HG03558 (cell line): Measurements from ENCODE around the gene ZCCHC2.

Experiments used
- ATAC-seq: cut with Tn5 transposase; IDR thresholded peaks from one replicate; pipeline ENCODE4 v1.9.1; 2021; ENCODE audit warnings: moderate number of reproducible peaks; ENCODE audit not compliant: unreplicated experiment; ENCODE audit errors: extremely low read depth

Gene ZCCHC2

DNA sequence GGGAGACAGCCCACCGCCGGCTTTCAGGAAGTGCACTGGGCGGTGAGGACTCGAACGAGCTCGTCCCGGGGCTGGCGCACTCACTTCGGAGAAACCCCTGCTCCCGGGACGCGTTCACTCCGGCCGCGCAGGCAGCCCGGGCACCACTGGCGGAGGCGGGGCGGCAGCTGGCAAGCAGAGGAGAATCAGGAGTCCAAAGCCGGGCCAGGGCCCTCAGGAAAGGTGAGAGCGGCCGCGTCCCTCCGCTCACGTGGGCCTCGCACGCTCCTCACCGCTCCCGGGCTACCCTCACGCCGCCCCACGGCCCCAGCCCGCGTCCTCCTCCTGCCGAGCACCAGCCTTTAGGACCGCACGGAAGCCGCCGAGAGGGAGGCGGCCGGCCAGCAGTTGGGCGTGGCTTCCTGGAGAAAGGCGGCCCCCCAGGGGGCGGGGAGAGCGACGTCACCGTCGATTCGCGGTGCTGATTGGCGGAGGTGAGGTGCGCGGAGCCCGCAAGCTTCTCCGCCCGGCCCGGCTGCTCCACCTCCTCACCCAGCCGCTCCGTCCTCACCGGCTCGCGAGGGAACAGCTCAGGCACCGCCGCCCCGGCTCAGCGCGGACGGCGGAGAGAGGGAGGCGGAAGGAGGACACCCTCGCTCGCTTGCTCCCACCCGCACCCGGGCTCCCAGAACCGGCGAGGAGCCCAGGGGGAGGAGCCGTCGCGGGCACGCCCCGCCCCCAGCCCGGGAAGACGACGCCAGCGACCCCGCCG lies at the start of gene ZCCHC2:
ZCCHC2 (plus strand) TSS at position 522 of the 751 bp plus-strand sequence. CDS start 400 bp downstream, outside the sequence.
- peak; percentile 50 for ATAC-seq

DNA sequence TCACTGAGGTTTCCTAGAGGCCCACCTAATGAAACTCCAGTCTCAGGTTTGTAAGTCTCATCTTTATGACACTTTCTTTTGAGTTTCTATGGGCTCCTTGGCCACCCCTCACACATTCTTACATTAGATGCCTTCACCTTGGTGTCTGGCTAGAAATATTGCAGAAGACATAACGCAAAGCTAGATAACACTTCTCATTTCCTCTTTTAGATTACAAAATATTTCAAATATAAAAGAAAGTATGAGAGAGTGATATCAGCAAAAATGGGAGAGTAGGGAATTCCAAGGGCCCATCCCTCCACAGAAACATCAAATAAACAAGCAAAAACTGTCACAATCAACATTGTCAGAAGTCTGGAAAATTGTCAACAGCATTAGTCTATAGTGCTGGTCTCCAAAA lies 43.3 kb upstream of the ZCCHC2 start:
- no peak for ATAC-seq

DNA sequence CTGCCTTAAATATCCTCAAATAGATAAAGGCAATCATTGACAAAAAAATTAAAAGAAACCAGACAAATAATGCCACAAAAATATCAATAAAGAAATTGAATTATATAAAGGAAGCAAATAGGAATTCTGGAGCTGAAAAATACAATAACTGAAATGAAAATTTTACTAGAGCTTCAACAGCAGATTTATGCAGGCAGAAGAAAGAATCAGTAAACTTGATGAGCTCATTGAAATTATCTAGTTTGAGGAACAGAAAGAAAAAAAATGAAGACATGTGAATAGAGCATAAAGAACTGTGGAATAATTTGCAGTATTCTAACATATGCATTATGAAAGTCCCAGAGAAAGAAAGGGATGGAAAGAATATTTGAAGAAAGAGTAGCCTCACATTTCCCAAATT lies 41.9 kb upstream of the ZCCHC2 start:
- ATAC-seq: no peak

DNA sequence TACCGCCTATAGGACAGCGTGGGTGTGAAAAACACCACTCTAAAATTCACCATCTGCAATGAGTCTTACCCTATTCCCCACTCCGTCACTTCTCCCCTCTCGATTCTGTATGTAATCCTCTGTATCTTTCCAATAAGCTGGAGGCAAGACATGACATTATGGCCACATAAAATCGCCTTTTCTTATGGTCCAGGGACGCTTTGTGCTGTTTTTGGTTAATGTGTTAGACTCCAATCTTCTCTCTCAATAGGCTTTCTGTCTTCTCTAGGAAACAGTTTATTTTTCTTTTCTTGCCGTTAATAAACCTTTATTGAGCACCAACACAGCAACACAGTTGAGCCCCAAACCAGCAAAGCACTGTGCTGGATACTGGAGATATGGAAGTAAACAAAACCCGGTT lies 37.9 kb upstream of the ZCCHC2 start:
- ATAC-seq: no peak

DNA sequence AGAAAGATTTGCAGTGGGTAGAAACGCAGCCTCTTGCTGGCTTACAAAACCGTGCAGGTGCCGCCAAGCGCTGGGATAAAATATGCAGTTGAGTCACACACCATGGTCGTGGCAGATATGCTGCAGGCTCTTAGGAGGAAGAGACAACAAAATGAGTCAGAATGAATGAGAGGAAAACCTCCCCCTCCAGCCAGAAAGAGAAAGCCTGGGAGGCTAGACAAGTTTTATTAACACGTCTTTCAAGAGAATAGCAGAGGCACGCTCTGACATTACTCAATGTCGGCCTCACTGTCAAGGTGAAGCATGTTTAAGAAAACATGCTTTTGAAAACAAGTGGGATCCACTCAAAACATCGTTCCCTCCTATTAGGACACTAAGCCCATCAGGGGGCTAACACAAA lies 37.1 kb upstream of the ZCCHC2 start:
- no peak for ATAC-seq

DNA sequence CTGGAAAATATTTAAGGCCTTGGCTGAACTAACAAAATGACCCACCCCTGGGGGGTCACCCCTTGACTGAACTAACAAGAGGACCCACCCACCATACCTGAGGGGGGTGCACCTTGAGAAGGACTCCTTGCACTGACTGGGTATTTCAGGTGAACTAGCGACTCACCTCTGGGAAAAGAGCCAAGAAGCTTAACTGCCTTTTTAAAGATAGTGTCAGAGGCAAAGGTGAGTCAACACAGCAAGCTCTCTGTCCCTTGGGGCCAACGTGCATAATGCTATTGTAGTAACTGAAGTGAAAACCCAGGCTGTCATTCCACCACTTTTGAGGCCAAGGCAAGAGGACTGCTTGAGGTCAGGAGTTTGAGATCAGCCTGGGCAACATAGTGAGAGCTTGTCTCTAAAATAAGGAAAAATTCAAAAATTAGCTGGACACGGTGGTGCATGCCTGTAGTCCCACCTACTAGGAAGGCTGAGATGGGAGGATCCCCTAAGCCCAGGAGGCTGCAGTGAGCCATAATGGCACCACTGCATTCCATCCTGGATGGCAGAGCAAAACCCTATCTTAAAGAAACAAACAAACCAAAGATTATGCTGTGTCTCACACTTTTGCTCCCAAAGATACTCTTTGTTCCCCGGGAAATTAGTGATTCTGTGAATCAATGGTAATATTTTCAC lies 36.4 kb upstream of the ZCCHC2 start:
- peak; percentile 46 for ATAC-seq

DNA sequence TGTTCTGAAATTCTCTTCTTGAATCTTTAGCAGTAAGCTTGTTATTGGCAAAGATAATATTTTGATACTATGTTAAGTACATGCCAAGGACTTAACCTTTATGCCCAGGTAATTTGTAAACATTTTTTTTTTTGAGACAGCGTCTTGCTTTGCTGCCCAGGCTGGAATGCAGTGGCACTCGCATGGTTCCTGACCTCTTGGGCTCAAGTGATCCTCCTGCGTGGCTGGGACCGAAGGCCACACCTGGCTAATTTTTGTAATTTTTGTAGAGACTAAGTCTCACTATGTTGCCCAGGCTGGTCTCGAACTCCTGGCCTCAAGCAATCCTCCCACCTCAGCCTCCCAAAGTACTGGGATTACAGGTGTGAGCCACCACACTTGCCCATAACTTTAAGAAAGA lies 35.7 kb upstream of the ZCCHC2 start:
- ATAC-seq: no peak

DNA sequence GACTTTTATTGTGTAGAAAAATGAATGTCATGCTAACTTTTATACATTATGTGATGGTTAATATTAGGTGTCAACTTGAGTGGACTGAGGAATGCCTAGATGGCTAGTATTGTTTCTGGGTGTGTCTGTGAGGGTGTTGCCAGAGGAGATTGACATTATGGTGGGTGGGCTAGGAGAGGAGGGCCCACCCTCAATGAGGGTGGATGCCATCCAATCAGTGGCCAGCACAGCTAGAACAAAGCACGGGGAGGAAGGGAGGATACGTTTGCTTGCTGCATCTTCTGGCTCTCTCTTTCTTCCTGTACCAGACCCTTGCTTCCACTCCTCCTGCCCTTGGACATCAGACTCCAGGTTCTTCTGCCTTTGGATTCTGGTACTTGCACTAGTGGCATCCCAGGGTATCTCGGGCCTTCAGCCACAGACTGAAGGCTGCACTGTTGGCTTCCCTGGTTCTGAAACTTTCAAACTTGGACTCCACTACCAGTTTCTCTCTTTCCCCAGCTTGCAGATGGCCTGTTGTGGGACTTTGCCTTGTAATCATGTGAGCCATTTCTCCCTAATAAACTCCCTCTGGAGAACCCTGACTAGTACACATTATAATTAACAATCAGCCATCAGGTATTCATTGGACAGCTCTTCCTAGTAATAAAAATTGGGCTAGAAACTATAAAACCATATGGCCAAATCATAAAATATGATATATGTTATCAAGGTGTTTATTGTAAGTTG lies 31.7 kb upstream of the ZCCHC2 start:
- no peak for ATAC-seq

DNA sequence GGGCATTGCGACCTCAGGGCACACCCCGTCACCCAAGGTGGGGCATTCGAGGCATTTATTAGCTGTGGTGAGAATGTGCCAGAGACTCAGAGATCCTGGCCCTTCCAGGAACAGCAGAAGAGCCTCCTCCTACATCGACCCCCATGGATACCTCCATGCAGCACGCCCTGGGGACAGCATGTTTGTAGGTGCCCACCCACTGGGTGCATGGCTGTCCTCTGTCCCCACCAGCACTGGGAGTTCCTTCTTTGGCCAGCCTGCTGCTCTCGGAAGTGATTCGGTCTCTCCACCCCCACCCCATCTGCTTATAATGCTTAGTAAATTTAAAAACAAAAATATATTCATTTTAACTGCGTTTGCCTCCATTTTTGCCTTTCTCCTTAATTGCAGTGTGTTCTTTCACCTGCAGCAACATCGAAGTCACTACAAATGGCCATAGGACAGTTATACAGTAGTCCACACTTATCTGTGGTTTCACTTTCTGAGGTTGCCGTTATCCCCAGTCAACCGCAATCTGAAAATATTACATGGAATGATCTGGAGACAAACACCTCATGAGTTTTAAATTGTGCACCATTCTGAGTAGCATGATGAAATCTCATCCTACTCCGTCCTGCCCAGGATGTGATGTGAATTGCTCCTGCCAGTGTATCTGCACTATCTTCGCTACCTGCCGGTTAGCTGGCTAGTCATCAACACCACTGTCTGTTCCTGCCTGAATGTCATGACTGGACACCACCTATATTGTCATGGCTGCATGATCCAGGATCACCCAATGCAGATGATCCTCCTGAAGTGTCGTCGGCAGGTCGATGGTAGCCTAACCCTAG lies 29.6 kb upstream of the ZCCHC2 start:
- ATAC-seq: no peak

DNA sequence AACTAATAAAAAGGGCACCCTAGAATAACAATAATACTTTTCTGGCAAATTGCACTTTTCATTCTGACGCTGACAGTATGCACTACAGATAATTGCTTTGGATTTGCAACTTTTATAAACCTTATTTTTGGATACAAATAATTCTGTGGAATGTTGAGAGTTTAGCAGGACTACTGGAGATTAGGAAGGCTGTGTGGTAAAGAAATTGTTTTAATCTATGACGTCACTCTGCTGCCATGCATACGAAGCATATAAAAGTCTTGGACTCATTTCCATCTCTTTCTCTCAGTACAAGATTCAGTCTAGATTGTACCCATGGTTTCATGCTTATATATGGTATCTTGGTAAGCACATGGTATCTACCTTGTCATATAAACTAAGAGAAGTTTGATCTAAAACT lies 28.1 kb upstream of the ZCCHC2 start:
- no peak for ATAC-seq

DNA sequence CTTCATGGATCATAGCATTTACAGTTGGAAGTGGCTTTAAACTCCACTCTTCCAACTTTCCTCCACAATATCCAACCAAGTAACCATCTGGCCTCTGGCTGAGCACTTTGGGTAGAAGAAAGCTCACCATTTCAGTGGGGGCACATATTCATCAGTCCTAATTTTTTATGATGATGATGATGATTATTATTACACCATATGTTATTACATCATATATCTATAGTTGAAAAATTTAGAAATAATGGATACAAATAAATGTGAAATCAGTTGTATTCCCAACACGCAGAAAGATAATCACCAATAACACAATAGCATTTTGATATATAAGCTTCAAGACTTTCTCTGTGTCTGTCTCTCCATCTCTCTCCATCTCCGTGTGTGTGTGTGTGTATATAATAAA lies 26.6 kb upstream of the ZCCHC2 start:
- no peak for ATAC-seq

DNA sequence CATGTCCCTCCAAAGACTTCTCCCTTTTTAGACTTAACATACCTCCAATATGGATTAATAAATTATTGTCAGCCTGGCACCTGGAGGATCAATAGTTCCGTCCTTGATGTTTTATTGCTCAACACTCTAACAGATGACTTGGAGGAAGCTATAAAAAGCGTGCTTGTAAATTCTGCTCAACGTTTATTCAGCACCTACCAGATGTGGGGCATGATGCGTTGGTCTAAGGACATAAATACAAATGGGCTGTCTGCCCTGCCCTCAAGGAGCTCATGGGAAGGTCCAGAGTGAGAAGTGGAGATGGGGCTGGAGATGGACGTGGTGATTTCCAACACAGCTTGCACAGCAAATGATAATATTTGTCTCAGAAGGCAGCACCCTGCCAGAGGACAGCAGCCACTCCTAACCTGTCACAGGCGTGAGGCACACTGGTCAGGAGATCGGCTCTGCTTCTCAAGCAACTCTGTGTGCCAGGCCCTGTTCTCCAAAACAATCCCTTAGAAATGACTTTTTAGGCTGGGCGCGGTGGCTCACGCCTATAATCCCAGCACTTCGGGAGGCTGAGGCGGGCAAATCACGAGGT lies 25.5 kb upstream of the ZCCHC2 start:
- no peak for ATAC-seq

DNA sequence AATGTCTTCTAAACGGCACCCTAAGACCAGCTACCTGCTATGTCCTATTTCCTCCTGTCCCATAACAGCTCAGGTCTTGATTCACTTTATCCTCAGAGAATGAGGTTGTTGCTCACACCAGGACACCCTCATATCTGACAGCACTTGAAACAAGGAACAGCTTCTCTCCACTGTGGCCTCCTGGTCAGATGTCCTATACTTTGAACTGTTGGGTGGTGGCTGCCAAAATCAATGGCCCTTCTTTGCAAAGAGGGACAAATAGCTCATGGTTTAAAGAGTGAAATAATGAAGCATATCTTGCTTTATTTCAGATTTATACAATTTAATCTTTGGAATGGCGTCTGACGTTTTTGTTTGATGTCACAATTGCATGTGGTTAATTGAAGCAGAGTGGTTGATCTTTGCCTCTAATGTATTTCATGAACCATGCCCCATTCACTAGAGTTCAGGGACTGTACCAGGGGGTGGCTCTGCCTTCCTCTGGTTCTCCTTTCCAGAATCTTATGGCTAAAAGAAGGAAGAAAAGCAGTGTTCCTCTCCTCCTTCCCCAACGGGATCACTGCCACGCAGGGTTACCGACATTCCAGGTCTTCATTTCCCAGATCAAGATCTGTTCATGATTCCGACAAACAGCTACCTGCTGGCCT lies 24.1 kb upstream of the ZCCHC2 start:
- ATAC-seq: no peak

DNA sequence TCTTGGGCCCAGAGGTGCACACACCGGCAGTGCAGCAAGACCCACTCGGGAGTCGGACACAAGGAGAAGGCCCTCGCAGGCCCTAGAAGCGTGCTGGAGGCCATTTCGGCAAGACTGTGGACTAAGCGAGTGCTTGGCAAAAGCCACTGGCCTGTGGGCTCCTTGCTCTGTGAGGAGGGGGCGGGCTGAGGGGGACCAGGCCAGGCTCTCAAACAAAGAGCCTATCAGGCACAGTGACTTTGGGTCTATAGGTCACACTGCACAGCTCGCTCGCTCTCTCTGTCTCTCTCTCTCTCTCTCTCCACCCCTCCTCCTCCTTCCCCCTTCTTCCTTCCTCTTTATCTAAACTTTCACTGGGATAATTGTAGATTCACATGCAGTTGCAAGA lies 23.6 kb upstream of the ZCCHC2 start:
- ATAC-seq: no peak

DNA sequence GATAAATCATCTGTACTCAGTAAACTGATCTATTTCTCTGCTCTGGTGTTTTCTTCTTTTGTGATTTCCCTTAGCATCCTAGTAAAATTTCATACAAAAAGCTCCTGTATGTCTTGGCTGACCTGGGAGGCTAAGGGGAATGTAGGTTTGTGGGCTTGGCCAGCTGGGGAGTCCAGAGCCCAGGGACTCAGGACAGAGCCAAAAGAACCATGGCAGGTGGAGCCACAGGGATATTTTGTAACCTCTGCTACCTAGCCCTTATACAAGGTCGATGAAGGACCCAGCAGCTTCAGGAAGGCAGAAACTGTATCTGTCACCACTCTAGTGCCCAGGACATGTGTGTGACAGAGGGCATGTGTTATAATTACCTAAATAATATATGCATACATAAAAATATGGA lies 22.7 kb upstream of the ZCCHC2 start:
- ATAC-seq: no peak

DNA sequence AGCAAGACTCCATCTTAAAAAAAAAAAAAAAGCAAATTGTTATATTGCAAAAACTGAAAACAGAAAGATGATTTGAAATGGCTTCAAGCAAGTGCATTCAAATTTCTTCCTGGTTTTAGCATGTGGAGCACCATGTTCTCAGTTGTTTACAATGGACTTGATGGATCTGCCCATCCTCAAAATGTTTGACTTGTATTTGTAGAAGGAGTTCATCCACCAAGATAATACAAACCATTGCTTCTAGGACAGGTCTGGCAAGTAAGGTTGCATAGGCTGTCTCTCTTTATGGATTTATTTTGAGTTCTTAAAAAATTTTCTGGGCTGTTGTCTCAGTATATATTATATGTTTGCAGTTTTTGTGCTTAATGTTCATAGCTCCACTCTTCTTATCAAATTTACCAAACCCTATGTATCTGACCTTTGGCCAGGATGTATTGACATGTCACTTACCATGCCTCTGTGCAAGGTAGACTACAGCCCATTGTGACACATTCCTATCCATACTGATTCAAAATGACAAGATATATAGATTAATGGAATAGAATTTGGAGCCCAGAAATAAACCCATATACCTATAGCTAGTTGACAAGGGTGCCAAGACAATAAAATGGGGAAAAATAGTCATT lies 21.7 kb upstream of the ZCCHC2 start:
- no peak for ATAC-seq

DNA sequence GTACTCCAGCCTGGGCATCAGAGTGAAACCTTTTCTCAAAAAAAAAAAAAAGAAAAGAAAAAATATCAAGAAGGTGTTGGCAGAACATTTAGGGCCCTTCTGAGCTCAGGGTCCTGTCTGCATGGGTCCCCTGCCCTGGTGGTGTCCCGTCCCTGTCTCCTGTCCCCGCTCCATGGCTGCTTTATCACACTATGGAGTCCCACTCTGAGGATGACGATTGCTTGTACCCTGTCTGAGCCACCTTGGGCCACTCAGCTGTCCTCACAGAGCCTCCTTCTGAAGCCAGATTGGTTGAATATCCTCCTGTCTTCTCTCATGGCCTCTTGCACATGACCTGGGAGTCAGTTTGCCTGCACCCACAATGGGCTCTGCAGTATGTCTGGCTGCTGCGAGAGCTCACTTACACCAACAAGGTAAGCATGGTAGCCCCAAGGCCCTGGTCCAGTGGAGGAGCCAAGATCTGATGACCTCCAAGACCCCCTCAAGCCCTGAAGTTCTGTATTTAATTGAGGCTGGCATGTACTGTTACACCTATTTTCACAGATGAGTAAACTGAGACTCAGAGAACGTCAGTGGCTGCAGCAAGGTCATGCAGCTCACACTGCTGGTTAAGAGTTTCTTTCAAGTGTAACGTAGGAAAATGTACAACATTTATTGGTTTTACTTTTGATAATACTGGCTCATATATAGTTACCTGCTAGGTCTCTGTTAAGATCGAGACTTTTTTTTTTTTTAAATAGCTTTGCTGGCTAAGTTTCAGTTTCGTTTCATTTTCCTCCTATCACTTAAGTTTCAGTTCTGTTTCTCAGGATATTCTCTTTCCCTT lies 16.9 kb upstream of the ZCCHC2 start:
- peak; percentile 89 for ATAC-seq

DNA sequence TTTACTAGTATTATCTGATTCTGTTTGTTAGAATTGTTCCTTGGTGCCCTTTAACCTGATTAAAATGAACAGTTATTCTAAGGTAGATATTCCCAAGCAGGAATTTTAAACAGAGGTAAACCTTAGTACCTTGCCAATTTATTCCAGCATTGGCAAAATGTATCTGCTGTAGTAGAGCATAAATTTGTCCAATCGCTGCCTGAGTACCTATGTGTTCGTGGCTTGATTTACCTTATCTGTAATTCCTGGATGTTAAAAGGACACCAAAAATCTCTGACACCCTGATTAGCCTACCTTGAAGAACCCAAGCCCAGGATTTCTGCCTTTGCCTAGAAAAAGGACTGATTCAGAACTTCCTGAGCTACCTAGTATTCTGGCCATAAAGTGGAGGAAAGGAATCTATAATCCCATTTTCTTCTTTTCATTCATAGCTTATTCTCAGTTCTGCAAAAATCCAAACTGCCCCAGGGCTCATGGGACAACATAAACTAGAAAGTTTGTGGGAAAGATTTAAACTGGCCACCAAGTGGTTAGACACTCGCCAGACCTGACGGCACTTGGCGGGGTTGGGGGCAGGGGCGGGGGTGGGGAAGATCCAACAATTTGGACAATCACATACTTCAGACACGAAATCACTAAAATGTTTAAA lies 16.2 kb upstream of the ZCCHC2 start:
- no peak for ATAC-seq
